AG04450 (cell line): ENCODE measurements around the gene SDHAF3. TPM values are rescaled to one million over a fixed set of nuclear protein-coding genes. Genes with fewer than 3 reads are reported as not detected.

ENCODE experiments used
- CTCF ChIA-PET: fragments of 300-600, 350-600 bp; formaldehyde crosslinking; extraction: SDS; loops from one replicate; lab custom pipeline; 2022; ENCODE audit warnings: antibody characterized with exemption, inconsistent platforms; lab: Charles Lee
- POLR2A ChIA-PET: fragments of 350-600 bp; formaldehyde crosslinking; extraction: SDS; loops from one replicate; lab custom pipeline; 2021; ENCODE audit warnings: antibody characterized with exemption, inconsistent platforms; lab: Yijun Ruan, JAX
- DNase-seq: peaks from one replicate; pipeline ENCODE4 v3.0.0-alpha.2; 2011; ENCODE audit warnings: low read depth, low spot score
- H3K27ac ChIP-seq: one replicate; pipeline ENCODE4 v1.5.1; 2012; ENCODE audit warnings: low read depth, low read length, control low read depth
- H3K27me3 ChIP-seq: one replicate; pipeline ENCODE4 v1.6.0; 2012; ENCODE audit warnings: low read length; ENCODE audit not compliant: control insufficient read depth, insufficient read depth
- H3K4me3 ChIP-seq: 2 replicates; pipeline ENCODE4 v1.5.1; 2011; ENCODE audit warnings: mild to moderate bottlenecking, low read depth, low read length, control low read depth
- H3K9me3 ChIP-seq: 2 replicates; pipeline ENCODE4 v1.5.1; 2012; ENCODE audit warnings: low read length; ENCODE audit not compliant: control insufficient read depth, insufficient read depth
- polyA plus RNA-seq: library from polyadenylated mRNA; depleted of rRNA; stranded (reverse); fragments of >200 nt; gene quantifications from 2 replicates; pipeline ENCODE4 v1.2.3, GENCODE V29; 2011
- TF ChIP-seq, protein P1 (sequence below): IDR thresholded peaks from 2 replicates; pipeline ENCODE4 v1.5.1; 2011; ENCODE audit warnings: low read depth, low read length, control low read depth, inconsistent platforms

Gene SDHAF3
- polyA plus RNA-seq, 1 experiment: 13.7 TPM

DNA sequence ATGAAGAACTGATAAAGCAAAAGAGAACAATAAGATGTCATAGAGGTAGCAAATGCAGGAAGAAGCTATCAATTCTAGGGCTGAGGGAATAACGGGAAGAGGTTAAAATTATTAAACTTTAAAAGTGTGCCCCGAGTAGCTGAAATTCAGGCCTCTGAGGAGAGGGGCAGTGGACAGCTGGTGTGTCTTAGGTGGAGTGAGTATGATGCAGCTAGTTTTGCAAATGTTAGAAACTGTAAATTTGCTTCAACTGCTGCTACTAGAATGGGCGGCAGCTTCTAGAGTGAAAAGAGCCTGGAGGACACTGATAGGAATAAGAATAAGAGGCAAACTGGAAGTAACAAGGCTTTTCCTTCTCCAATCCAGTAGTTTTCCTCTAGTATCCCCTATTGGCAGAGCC lies 87.3 kb downstream of the SDHAF3 start:
- Histone ChIP-seq H3K27me3 (no peaks in the 10 kb centered on the region), H3K4me3 (no peak overlapping the region), H3K9me3 (no peaks in the 10 kb centered on the region), H3K27ac (no peak overlapping the region)
- POLR2A ChIA-PET: no interaction called here
- CTCF ChIA-PET: no interaction called here
- no peak for DNase-seq
- TF ChIP-seq, protein P1, sequence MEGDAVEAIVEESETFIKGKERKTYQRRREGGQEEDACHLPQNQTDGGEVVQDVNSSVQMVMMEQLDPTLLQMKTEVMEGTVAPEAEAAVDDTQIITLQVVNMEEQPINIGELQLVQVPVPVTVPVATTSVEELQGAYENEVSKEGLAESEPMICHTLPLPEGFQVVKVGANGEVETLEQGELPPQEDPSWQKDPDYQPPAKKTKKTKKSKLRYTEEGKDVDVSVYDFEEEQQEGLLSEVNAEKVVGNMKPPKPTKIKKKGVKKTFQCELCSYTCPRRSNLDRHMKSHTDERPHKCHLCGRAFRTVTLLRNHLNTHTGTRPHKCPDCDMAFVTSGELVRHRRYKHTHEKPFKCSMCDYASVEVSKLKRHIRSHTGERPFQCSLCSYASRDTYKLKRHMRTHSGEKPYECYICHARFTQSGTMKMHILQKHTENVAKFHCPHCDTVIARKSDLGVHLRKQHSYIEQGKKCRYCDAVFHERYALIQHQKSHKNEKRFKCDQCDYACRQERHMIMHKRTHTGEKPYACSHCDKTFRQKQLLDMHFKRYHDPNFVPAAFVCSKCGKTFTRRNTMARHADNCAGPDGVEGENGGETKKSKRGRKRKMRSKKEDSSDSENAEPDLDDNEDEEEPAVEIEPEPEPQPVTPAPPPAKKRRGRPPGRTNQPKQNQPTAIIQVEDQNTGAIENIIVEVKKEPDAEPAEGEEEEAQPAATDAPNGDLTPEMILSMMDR: no peak

DNA sequence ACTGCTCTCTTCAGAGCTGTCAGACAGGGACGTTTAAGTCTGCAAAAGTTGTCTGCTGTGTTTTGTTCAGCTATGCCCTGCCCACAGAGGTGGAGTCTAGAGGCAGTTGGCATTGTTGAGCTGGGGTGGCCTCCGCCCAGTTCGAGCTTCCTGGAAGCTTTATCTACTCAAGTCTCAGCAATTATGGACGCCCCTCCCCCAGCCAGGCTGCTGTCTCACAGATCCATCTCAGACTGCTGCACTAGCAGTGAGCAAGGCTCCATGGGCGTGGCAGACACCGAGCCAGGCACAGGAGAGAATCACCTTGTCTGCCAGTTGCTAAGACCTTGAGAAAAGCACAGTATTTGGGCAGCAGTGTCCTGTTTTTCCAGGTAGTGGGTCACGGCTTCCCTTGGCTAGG lies 98.1 kb downstream of the SDHAF3 start:
- H3K27ac ChIP-seq: no peak overlapping the region
- H3K27me3 ChIP-seq: no peaks in the 10 kb centered on the region
- ChIA-PET CTCF (no interaction called here), POLR2A (no interaction called here)
- peaks cover 5% of the 10 kb centered on the region for H3K9me3 ChIP-seq
- TF ChIP-seq, protein P1: no peak
- no peak overlapping the region for H3K4me3 ChIP-seq
- no peak for DNase-seq

DNA sequence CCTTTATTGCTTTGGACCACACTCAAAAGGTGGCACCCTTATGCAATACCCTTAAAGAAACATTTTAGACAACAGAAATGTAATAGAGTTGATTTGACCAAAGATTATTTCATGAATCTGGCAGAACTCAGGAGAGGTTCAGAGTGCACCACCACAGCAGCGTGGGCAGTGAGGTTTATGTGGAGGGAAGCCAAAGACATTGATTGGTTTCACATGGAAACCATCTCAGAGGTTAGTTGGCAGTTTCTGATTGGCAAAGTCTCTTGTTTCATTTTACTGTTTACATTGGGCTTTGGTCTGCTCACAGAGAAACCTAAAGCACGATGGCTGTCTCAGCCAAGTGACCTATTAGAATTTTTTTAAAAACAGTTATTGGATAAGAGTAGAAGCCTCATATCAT lies 101.3 kb downstream of the SDHAF3 start:
- Histone ChIP-seq H3K27me3 (no peaks in the 10 kb centered on the region), H3K27ac (no peak overlapping the region), H3K9me3 (peaks cover 5% of the 10 kb centered on the region), H3K4me3 (no peak overlapping the region)
- ChIA-PET POLR2A (no interaction called here), CTCF (no interaction called here)
- no peak for DNase-seq
- TF ChIP-seq, protein P1: no peak

DNA sequence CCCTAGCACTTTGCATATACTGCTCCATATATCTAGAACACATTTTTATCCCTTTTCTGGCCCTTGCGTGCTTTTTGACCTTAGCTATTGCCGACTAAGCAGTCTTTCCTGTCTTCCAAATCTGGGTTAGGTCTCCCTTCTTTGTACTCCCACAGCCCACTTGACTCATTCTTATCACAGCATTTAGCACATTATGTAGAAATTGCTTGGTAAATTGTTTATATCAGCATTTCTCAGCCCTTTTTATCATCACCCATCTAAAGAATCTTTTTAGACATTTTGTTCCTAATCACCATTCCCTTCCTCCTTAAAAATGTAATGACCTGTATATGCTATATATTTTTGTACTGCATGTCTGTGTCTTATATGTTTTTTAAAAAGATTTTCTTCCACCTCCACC lies 101.7 kb downstream of the SDHAF3 start:
- ChIA-PET POLR2A (no interaction called here), CTCF (no interaction called here)
- no peak overlapping the region for H3K4me3 ChIP-seq
- H3K27ac ChIP-seq: no peak overlapping the region
- no peak for DNase-seq
- H3K27me3 ChIP-seq: no peaks in the 10 kb centered on the region
- TF ChIP-seq, protein P1: no peak
- H3K9me3 ChIP-seq: peaks cover 5% of the 10 kb centered on the region

DNA sequence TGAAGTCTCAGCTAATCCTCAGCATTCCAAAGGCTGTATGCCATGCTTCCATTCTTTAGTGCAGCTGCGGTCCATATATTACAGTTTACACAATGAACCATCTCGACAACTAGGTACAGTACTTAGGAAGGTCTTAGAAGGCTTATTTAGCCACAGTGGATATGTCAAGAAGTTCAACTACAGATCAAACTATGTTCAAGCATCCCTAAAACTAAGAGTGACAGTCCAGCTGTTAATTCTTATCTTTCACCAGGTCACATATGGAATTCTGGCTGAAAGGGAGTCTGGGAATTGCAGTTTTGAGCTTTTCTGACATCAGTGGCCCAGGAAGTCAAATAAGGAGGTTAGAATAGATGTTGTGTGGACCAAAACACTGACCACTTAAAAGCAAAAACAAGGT lies 106.8 kb downstream of the SDHAF3 start:
- no peaks in the 10 kb centered on the region for H3K27me3 ChIP-seq
- TF ChIP-seq, protein P1: no peak
- CTCF ChIA-PET: no interaction called here
- no peak overlapping the region for H3K4me3 ChIP-seq
- no peaks in the 10 kb centered on the region; the same call in 1 of the 2 replicates for H3K9me3 ChIP-seq
- DNase-seq: no peak
- H3K27ac ChIP-seq: no peak overlapping the region
- POLR2A ChIA-PET: no interaction called here
